BE2C (cell line): ENCODE results near the gene SOX5.

Experiments used
- DNase-seq: peaks from one replicate; pipeline ENCODE4 v3.0.0-alpha.2; 2020
- H3K27me3 ChIP-seq: fragments of 250-450 bp; sonication (Bioruptor Pico); 2 replicates; pipeline ENCODE4 v1.5.1; 2020; ENCODE audit warnings: mild to moderate bottlenecking
- H3K36me3 ChIP-seq: fragments of 250-450 bp; sonication (Bioruptor Pico); 2 replicates; pipeline ENCODE4 v1.5.1; 2020; ENCODE audit warnings: mild to moderate bottlenecking
- H3K4me1 ChIP-seq: fragments of 250-450 bp; sonication (Bioruptor Pico); 2 replicates; pipeline ENCODE4 v1.5.1; 2020
- H3K4me3 ChIP-seq: 2 replicates; pipeline ENCODE4 v1.5.1; 2011; ENCODE audit warnings: low read depth, low read length
- H3K9me3 ChIP-seq: fragments of 250-450 bp; sonication (Bioruptor Pico); 2 replicates; pipeline ENCODE4 v1.5.1; 2020
- TF ChIP-seq, protein P1 (sequence below): IDR thresholded peaks from 2 replicates; pipeline ENCODE4 v1.5.1; 2012; ENCODE audit warnings: mild to moderate bottlenecking, low read depth, low read length

Gene SOX5

DNA sequence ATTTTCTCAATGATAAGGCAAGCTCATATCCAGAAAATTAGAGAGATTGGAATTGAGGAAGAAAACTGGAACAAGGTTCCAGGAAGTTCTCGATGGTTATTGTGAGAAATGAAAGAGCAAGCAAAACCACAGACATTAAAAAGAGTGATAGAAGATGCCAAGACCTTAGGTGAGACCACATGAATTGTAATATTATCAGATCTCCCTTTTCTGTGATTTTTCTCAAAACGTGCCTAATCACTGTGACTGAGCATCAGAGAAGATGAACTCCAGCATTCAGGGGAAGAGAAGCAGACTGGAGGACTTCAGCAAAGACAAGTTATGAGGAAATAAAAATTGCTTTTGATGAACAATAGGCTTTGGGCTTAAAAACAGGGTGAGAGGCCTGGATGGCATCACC, 278.8 kb downstream of the SOX5 start:
- Histone ChIP-seq H3K9me3 (no peaks in the 10 kb centered on the region), H3K27me3 (no peaks in the 10 kb centered on the region), H3K4me3 (no peak overlapping the region), H3K36me3 (no peaks in the 10 kb centered on the region), H3K4me1 (no peaks in the 10 kb centered on the region)
- TF ChIP-seq, protein P1, sequence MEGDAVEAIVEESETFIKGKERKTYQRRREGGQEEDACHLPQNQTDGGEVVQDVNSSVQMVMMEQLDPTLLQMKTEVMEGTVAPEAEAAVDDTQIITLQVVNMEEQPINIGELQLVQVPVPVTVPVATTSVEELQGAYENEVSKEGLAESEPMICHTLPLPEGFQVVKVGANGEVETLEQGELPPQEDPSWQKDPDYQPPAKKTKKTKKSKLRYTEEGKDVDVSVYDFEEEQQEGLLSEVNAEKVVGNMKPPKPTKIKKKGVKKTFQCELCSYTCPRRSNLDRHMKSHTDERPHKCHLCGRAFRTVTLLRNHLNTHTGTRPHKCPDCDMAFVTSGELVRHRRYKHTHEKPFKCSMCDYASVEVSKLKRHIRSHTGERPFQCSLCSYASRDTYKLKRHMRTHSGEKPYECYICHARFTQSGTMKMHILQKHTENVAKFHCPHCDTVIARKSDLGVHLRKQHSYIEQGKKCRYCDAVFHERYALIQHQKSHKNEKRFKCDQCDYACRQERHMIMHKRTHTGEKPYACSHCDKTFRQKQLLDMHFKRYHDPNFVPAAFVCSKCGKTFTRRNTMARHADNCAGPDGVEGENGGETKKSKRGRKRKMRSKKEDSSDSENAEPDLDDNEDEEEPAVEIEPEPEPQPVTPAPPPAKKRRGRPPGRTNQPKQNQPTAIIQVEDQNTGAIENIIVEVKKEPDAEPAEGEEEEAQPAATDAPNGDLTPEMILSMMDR: no peak
- no peak for DNase-seq

DNA sequence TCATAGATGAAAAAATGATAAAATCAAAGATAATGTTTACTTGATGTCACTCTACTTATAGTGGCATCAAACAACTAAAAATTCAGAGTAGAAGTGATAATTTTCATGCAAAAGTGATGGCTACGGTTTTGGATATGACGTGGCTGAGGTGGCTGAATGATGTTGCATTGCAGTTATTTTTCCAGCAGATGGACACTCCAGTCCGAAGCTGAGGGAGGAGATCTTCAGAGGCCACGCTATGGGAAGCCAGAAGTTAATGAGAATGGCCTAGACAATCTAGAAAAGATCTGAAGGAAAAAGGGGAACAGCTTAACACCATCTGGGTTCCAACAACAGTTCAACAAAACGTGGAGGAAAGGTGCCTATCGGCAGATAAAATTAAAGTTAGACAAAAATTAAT, 279.8 kb downstream of the SOX5 start:
- no peaks in the 10 kb centered on the region for H3K9me3 ChIP-seq
- H3K36me3 ChIP-seq: no peaks in the 10 kb centered on the region
- H3K27me3 ChIP-seq: no peaks in the 10 kb centered on the region
- no peaks in the 10 kb centered on the region for H3K4me1 ChIP-seq
- TF ChIP-seq, protein P1: no peak
- no peak overlapping the region for H3K4me3 ChIP-seq
- no peak for DNase-seq

DNA sequence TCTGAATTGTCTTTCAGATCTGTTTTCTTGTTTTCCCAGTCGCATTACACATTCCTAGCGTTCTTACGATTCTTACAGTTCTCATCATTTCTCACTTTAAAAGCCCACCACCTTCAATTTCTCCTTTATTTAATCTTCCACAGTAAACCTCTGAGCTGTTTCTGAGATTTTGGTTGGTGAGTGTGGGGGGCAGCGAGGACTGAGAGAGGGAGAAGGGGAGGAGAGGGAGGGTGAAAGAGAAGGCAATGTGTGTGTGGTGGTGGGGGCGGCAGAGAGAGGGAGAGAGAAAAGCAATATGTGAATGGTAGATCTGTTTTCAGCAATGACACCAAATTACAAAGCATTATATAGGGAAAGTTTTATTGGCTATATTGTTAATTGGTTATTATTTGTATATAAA, 282.6 kb downstream of the SOX5 start:
- DNase-seq: no peak
- TF ChIP-seq, protein P1: no peak
- no peak overlapping the region for H3K4me3 ChIP-seq

DNA sequence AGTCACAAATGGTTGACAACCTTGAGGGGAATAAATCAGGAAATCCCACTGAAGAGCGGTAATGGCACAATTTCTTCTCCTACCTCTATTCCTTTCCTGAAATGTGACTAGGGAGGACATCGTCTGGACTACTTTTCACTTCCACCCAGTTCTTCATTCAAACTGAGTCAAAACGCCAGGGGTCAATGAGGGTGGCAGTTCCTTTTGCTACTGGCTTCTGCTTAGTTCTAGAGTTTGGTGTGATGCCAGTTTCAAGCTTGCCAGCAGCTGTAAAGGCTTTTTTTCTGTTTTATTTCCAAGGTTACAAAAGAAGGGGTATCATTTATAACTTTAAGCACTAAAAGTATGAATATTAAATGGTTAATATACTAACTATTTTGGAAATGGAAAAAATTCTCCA, 286.5 kb downstream of the SOX5 start:
- TF ChIP-seq, protein P1: no peak
- Histone ChIP-seq H3K4me1 (no peaks in the 10 kb centered on the region), H3K36me3 (no peaks in the 10 kb centered on the region), H3K9me3 (no peaks in the 10 kb centered on the region), H3K4me3 (no peak overlapping the region), H3K27me3 (no peaks in the 10 kb centered on the region)
- no peak for DNase-seq

More for the DNA sequence above, 282.6 kb downstream of the SOX5 start:
- H3K36me3 ChIP-seq: no peaks in the 10 kb centered on the region
- no peaks in the 10 kb centered on the region for H3K27me3 ChIP-seq
- no peaks in the 10 kb centered on the region for H3K9me3 ChIP-seq
- H3K4me1 ChIP-seq: no peaks in the 10 kb centered on the region

GRCh38 chr12:23659131-23659530, 290.3 kb downstream of the SOX5 start:
- H3K9me3 ChIP-seq: no peaks in the 10 kb centered on the region
- TF ChIP-seq, protein P1: no peak
- H3K27me3 ChIP-seq: no peaks in the 10 kb centered on the region
- H3K36me3 ChIP-seq: no peaks in the 10 kb centered on the region
- H3K4me1 ChIP-seq: no peaks in the 10 kb centered on the region
- DNase-seq: no peak
- no peak overlapping the region for H3K4me3 ChIP-seq

- no peaks in the 10 kb centered on the region for H3K4me1 ChIP-seq
- no peak overlapping the region for H3K4me3 ChIP-seq
- TF ChIP-seq, protein P1: no peak
- no peaks in the 10 kb centered on the region for H3K27me3 ChIP-seq
- H3K36me3 ChIP-seq: no peaks in the 10 kb centered on the region
- DNase-seq: no peak
- no peaks in the 10 kb centered on the region for H3K9me3 ChIP-seq
These were observed 291.9 kb downstream of the SOX5 start for GRCh38 chr12:23657598-23657997.
